Right atrium auricular region (tissue), 2 donors: ENCODE results near the gene NAALAD2. TPM values are rescaled to one million over a fixed set of nuclear protein-coding genes. Genes with fewer than 3 reads are reported as not detected.
A peak's percentile ranks its signal among the peaks of the same experiment; 100 is the strongest.
"Not testable (repeated sequence)": the region's sequence is repeated elsewhere in the genome, so short reads cannot be mapped to it uniquely, and the experiment has no call there.

Experiments
- DNase-seq: peaks from one replicate; pipeline ENCODE4 v3.0.0-alpha.2; 2019; ENCODE audit warnings: low spot score
- H3K27ac ChIP-seq, 2 donors: fragments of 200-600 bp; sonication (generic); 1 replicate in 1 of 2; 2 replicates in 1 of 2; pipeline ENCODE4 v1.5.1; 2016 to 2019
- H3K27me3 ChIP-seq, 2 donors: fragments of 200-600 bp; sonication (generic); one replicate each; pipeline versions ENCODE4 v1.5.1 to v1.6.0; 2017 to 2019
- H3K36me3 ChIP-seq: fragments of 200-600 bp; sonication (generic); one replicate; pipeline ENCODE4 v1.5.1; 2016
- H3K4me1 ChIP-seq, 2 donors: fragments of 200-600 bp; sonication (generic); one replicate each; pipeline versions ENCODE4 v1.5.1 to v1.6.0; 2017 to 2019
- H3K4me3 ChIP-seq, 2 donors: fragments of 200-600 bp; sonication (generic); 1 replicate in 1 of 2; 2 replicates in 1 of 2; pipeline ENCODE4 v1.5.1; 2017 to 2019; ENCODE audit warnings: mild to moderate bottlenecking in 1 of 2, moderate library complexity in 1 of 2
- H3K9me3 ChIP-seq, 2 donors: fragments of 200-600 bp; sonication (generic); one replicate each; pipeline ENCODE4 v1.5.1; 2019
- CTCF ChIP-seq, 2 donors: fragments of 200-600 bp; sonication (generic); IDR thresholded peaks; one replicate each; pipeline ENCODE4 v1.5.1; 2019; ENCODE audit warnings: antibody characterized with exemption in 2 of 2
- total RNA-seq, 2 donors: library from RNA; depleted of rRNA; stranded (reverse); fragments of >200 nt; gene quantifications; one replicate each; pipeline ENCODE4 v1.1.0, GENCODE V29; 2016

The NAALAD2 gene
- total RNA-seq, 2 donors from 2014 or later = 0.83 to 6.0 TPM

GRCh38 chr11:90124371-90124770 lies 10.1 kb upstream of the NAALAD2 start:
- H3K36me3 ChIP-seq = no peaks in the 10 kb centered on the region
- H3K4me1 ChIP-seq = no peaks in the 10 kb centered on the region
- DNase-seq = no peak
- TF ChIP-seq CTCF (IDR thresholded peaks at IDR 0.05) = no peak
- H3K27ac ChIP-seq = no peak overlapping the region
- H3K9me3 ChIP-seq = no peaks in the 10 kb centered on the region
- H3K4me3 ChIP-seq = no peak overlapping the region
- no peaks in the 10 kb centered on the region for H3K27me3 ChIP-seq

DNA sequence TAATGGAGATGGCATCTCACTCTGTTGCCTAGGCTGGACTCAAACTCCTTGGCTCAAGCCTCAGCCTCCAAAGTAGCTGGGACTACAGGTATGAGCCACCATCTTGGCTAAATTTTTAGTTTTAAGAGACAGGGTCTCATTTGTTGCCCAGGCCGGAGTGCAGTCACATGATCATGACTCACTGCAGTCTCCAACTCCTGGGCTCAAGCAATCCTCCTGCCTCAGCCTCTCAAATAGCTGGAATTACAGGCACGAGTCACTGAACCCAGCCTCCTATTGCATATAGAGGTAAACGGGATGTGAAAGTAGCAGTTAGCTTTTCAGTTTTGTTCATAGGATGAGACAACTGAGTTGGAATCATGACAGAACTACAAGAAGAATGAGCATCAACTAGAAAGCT lies 9.5 kb upstream of the NAALAD2 start:
- no peak for DNase-seq
- no peak for TF ChIP-seq CTCF (IDR thresholded peaks at IDR 0.05)
- Histone ChIP-seq H3K4me1 (no peaks in the 10 kb centered on the region), H3K36me3 (no peaks in the 10 kb centered on the region), H3K27ac (no peak overlapping the region), H3K27me3 (no peaks in the 10 kb centered on the region), H3K9me3 (no peaks in the 10 kb centered on the region), H3K4me3 (no peak overlapping the region)

- DNase-seq = no peak
- TF ChIP-seq CTCF (IDR thresholded peaks at IDR 0.05) = no peak
- Histone ChIP-seq H3K36me3 (no peaks in the 10 kb centered on the region), H3K4me3 (peak overlapping the region; percentile 55 to 56), H3K27ac (peak overlapping the region in 1 of 2 donors; percentile 44), H3K9me3 (no peaks in the 10 kb centered on the region), H3K4me1 (peaks cover 0 to 6% of the 10 kb centered on the region in 2 donors), H3K27me3 (no peaks in the 10 kb centered on the region)
Measured at GRCh38 chr11:90133560-90134477, 644 bp upstream of the NAALAD2 start.

DNA sequence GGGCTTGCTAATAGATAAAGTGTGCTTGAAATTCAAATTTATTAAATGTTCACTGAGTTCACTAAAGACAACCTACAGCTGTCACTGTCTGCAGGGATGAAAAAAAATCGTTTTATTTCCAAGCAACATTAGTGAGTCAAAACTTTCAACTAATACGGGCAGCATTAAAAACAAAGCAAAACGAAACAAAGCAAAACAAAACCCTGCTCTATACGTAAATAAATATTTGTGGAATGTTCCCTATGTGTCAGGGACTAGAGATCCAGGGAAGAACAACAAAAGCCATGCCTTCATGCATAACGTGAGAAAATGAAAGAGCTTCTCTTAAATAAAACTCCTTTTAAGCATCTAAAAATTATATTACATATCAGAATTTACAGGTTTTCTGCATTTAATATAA lies 553 bp downstream of the NAALAD2 start:
- no peak for DNase-seq
- Histone ChIP-seq H3K27me3 (no peaks in the 10 kb centered on the region), H3K27ac (peak overlapping the region in 1 of 2 donors; percentile 44), H3K4me3 (peak overlapping the region; percentile 55 to 56), H3K4me1 (peaks cover 0 to 6% of the 10 kb centered on the region in 2 donors), H3K9me3 (no peaks in the 10 kb centered on the region), H3K36me3 (no peaks in the 10 kb centered on the region)
- no peak for TF ChIP-seq CTCF (IDR thresholded peaks at IDR 0.05)

GRCh38 chr11:90148900-90149299 lies 14.4 kb downstream of the NAALAD2 start:
- no peak for TF ChIP-seq CTCF (IDR thresholded peaks at IDR 0.05)
- Histone ChIP-seq H3K4me3 (no peak overlapping the region), H3K9me3 (no peaks in the 10 kb centered on the region), H3K36me3 (no peaks in the 10 kb centered on the region), H3K4me1 (no peaks in the 10 kb centered on the region), H3K27ac (no peak overlapping the region), H3K27me3 (no peaks in the 10 kb centered on the region)
- DNase-seq = no peak

DNA sequence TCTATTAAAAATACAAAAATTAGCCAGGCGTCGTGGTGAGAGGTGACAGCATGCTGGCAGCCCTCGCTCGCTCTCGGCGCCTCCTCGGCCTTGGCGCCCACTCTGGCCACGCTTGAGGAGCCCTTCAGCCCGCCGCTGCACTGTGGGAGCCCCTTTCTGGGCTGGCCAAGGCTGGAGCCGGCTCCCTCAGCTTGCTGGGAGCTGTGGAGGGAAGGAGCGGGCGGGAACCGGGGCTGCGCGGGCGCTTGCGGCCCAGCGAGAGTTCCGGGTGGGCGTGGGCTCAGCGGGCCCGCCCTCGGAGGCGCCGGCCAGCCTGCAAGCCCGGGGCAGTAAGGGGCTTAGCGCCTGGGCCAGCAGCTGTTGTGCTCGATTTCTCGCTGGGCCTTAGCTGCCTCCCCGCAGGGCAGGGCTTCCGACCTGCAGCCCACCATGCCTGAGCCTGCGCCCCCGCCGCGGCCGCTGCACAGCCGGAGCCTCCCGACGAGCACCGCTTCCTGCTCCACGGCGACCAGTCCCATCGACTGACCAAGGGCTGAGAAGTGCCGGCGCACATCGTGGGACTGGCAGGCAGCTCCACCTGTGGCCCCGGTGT lies 32.6 kb downstream of the NAALAD2 start:
- H3K4me3 ChIP-seq, H3K9me3 ChIP-seq, H3K36me3 ChIP-seq, H3K4me1 ChIP-seq, H3K27ac ChIP-seq, H3K27me3 ChIP-seq, DNase-seq: not testable (repeated sequence)

DNA sequence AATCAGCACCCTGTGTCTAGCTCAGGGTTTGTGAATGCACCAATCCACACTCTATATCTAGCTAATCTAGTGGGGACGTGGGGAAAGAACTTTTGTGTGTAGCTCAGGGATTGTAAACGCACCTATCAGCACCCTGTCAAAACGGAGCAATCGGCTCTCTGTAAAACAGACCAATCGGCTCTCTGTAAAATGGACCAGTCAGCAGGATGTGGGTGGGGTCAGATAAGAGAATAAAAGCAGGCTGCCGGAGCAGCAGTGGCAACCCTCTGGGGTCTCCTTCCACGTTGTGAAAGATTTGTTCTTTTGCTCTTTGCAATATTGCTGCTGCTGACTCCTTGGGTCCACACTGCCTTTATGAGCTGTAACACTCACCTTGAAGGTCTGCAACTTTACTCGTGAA lies 33.2 kb downstream of the NAALAD2 start:
- H3K4me1 ChIP-seq, H3K4me3 ChIP-seq, H3K27ac ChIP-seq, DNase-seq, H3K9me3 ChIP-seq, H3K27me3 ChIP-seq, H3K36me3 ChIP-seq: not testable (repeated sequence)
